ACC112 (cell line): ENCODE results near the gene DNAJC11.
A peak's percentile ranks its signal among the peaks of the same experiment; 100 is the strongest.

Experiments used
- H2AFZ ChIP-seq: fragments of 200-600 bp; sonication (generic); one replicate; pipeline ENCODE4 v1.6.0; 2017; ENCODE audit warnings: antibody characterized with exemption, low read length; ENCODE audit not compliant: unreplicated experiment
- H3K27ac ChIP-seq: fragments of 200-600 bp; sonication (generic); 2 replicates; pipeline ENCODE4 v1.5.1; 2014; ENCODE audit warnings: low read depth, mild to moderate bottlenecking, antibody characterized with exemption, low read length, moderate library complexity
- H3K27me3 ChIP-seq: fragments of 200-600 bp; sonication (generic); 2 replicates; pipeline ENCODE4 v1.6.1; 2014; ENCODE audit warnings: mild to moderate bottlenecking, antibody characterized with exemption, low read length, moderate library complexity, mixed read lengths; ENCODE audit not compliant: insufficient read depth
- H3K36me3 ChIP-seq: fragments of 200-600 bp; sonication (generic); 2 replicates; pipeline ENCODE4 v1.6.1; 2016; ENCODE audit warnings: mild to moderate bottlenecking, antibody characterized with exemption, low read length, moderate library complexity, mixed read lengths; ENCODE audit not compliant: insufficient read depth
- H3K4me1 ChIP-seq: fragments of 200-600 bp; sonication (generic); one replicate; pipeline ENCODE4 v1.6.1; 2016; ENCODE audit warnings: low read length, mixed read lengths; ENCODE audit not compliant: insufficient read depth, unreplicated experiment, control insufficient read depth
- H3K4me3 ChIP-seq: fragments of 200-600 bp; sonication (generic); 2 replicates; pipeline ENCODE4 v1.5.1; 2014; ENCODE audit warnings: mild to moderate bottlenecking, low read depth, low read length
- H3K79me2 ChIP-seq: fragments of 200-600 bp; sonication (generic); one replicate; pipeline ENCODE4 v1.6.0; 2016; ENCODE audit warnings: low read length; ENCODE audit not compliant: control insufficient read depth, unreplicated experiment, insufficient read depth

The DNAJC11 gene

GRCh38 chr1:6625584-6626149 lies 75.9 kb downstream of the DNAJC11 start:
- Histone ChIP-seq H3K27me3 (no peaks in the 10 kb centered on the region), H3K36me3 (peaks cover 11% of the 10 kb centered on the region; the same call in 1 of the 2 replicates), H2AFZ (no peak overlapping the region), H3K27ac (peak overlapping the region; percentile 72), H3K4me1 (peaks cover 7% of the 10 kb centered on the region), H3K4me3 (peak overlapping the region; percentile 90), H3K79me2 (peaks cover 29% of the 10 kb centered on the region)

- no peak within 1 kb of the TSS for H2AFZ ChIP-seq
- peaks cover 7% of the 10 kb centered on the region for H3K4me1 ChIP-seq
- no peaks in the 10 kb centered on the region for H3K27me3 ChIP-seq
- peaks cover 29% of the 10 kb centered on the region for H3K79me2 ChIP-seq
- H3K36me3 ChIP-seq = peaks cover 11% of the 10 kb centered on the region; the same call in 1 of the 2 replicates
- peak within 1 kb of the TSS; percentile 90 for H3K4me3 ChIP-seq
- peak within 1 kb of the TSS; percentile 72 for H3K27ac ChIP-seq
These were observed 76.7 kb downstream of the DNAJC11 start, which contains the start of gene THAP3 for GRCh38 chr1:6624710-6625583. Gene THAP3 (plus strand): TSS chr1:6624868. CDS start chr1:6625219, 351 bp downstream.

- Histone ChIP-seq H3K79me2 (peaks cover 34% of the 10 kb centered on the region), H3K27me3 (no peaks in the 10 kb centered on the region), H3K27ac (no peak overlapping the region; the same call in 1 of the 2 replicates), H3K4me1 (peaks cover 7% of the 10 kb centered on the region), H3K4me3 (no peak overlapping the region), H2AFZ (no peak overlapping the region), H3K36me3 (peaks cover 5% of the 10 kb centered on the region; the same call in 1 of the 2 replicates)
These were observed 78.2 kb downstream of the DNAJC11 start for GRCh38 chr1:6623269-6623965.

GRCh38 chr1:6622396-6623152 lies 79.0 kb downstream of the DNAJC11 start:
- no peak overlapping the region for H3K4me3 ChIP-seq
- no peak overlapping the region for H3K27ac ChIP-seq
- H3K36me3 ChIP-seq = peaks cover 5% of the 10 kb centered on the region; the same call in 1 of the 2 replicates
- no peaks in the 10 kb centered on the region for H3K27me3 ChIP-seq
- peaks cover 7% of the 10 kb centered on the region for H3K4me1 ChIP-seq
- H3K79me2 ChIP-seq = peaks cover 33% of the 10 kb centered on the region
- H2AFZ ChIP-seq = no peak overlapping the region

- no peak overlapping the region for H3K4me3 ChIP-seq
- peaks cover 9% of the 10 kb centered on the region for H3K4me1 ChIP-seq
- H3K36me3 ChIP-seq = peaks cover 5% of the 10 kb centered on the region; the same call in 1 of the 2 replicates
- no peaks in the 10 kb centered on the region for H3K27me3 ChIP-seq
- H2AFZ ChIP-seq = no peak overlapping the region
- H3K27ac ChIP-seq = no peak overlapping the region
- peaks cover 33% of the 10 kb centered on the region for H3K79me2 ChIP-seq
These were observed 79.9 kb downstream of the DNAJC11 start for GRCh38 chr1:6621429-6622391.

- Histone ChIP-seq H3K27me3 (no peaks in the 10 kb centered on the region), H2AFZ (no peak overlapping the region), H3K4me3 (no peak overlapping the region), H3K27ac (no peak overlapping the region), H3K36me3 (0 out of 2 replicates have a peak, but pooled peaks cover 3% of the 10 kb centered on the region), H3K79me2 (peaks cover 44% of the 10 kb centered on the region), H3K4me1 (peaks cover 5% of the 10 kb centered on the region)
These were observed 82.6 kb downstream of the DNAJC11 start for GRCh38 chr1:6619045-6619444.

- Histone ChIP-seq H3K4me1 (peaks cover 3% of the 10 kb centered on the region), H3K27ac (0 out of 2 replicates have a peak overlapping the region, but pooled peaks have one; percentile 4), H3K4me3 (peak overlapping the region; percentile 99), H3K36me3 (no peaks in the 10 kb centered on the region), H2AFZ (no peak overlapping the region), H3K79me2 (peaks cover 57% of the 10 kb centered on the region), H3K27me3 (no peaks in the 10 kb centered on the region)
These were observed 86.5 kb downstream of the DNAJC11 start for GRCh38 chr1:6614929-6615785.

- H2AFZ ChIP-seq = peak overlapping the region; percentile 61
- peaks cover 3% of the 10 kb centered on the region for H3K4me1 ChIP-seq
- H3K27ac ChIP-seq = peak overlapping the region; percentile 42; the same call in 1 of the 2 replicates
- H3K36me3 ChIP-seq = no peaks in the 10 kb centered on the region
- H3K27me3 ChIP-seq = no peaks in the 10 kb centered on the region
- peaks cover 52% of the 10 kb centered on the region for H3K79me2 ChIP-seq
- peak overlapping the region; percentile 99 for H3K4me3 ChIP-seq
These were observed 87.3 kb downstream of the DNAJC11 start for GRCh38 chr1:6614019-6614928.
